GM12873 (cell line): ENCODE measurements around the gene CEBPG.

Experiments used
- CTCF ChIP-seq: IDR thresholded peaks from 2 replicates; pipeline ENCODE4 v1.5.1; 2012; ENCODE audit warnings: low read depth, mild to moderate bottlenecking, moderate library complexity, low read length, control low read depth; ENCODE audit not compliant: insufficient read depth; ENCODE audit errors: missing control alignments

The CEBPG gene

GRCh38 chr19:33388725-33389420, 15.4 kb downstream of the CEBPG start:
- TF ChIP-seq CTCF: no peak

GRCh38 chr19:33389421-33390100, 16.1 kb downstream of the CEBPG start:
- no peak for TF ChIP-seq CTCF

- TF ChIP-seq CTCF: no peak
Observed at GRCh38 chr19:33390101-33390907, 16.8 kb downstream of the CEBPG start.

- no peak for TF ChIP-seq CTCF
Observed at GRCh38 chr19:33390908-33391630, 17.6 kb downstream of the CEBPG start.

GRCh38 chr19:33391631-33392249, 18.2 kb downstream of the CEBPG start:
- no peak for TF ChIP-seq CTCF

- no peak for TF ChIP-seq CTCF
Observed at GRCh38 chr19:33392341-33393285, 19.1 kb downstream of the CEBPG start.
